DMS 273 (cell line): Measurements from ENCODE around the gene TUBA1C.
A peak's percentile ranks its signal among the peaks of the same experiment; 100 is the strongest.
"Not testable (repeated sequence)": the region's sequence is repeated elsewhere in the genome, so short reads cannot be mapped to it uniquely, and the experiment has no call there.

Source experiments
- DNase-seq: peaks from one replicate; lab custom pipeline; 2025; ENCODE audit not compliant: unreplicated experiment; lab: John Stamatoyannopoulos, UW

TUBA1C gene

GRCh38 chr12:49255456-49255855 is 9.4 kb upstream of the TUBA1C start:
- not testable (repeated sequence) for DNase-seq

- DNase-seq, result no peak
Measured at GRCh38 chr12:49255857-49256637, 8.8 kb upstream of the TUBA1C start.

GRCh38 chr12:49257508-49258184 is 7.2 kb upstream of the TUBA1C start:
- not testable (repeated sequence) for DNase-seq

- no peak for DNase-seq
Measured at GRCh38 chr12:49259452-49259851, 5.4 kb upstream of the TUBA1C start.

- no peak for DNase-seq
Measured at GRCh38 chr12:49260166-49260565, 4.7 kb upstream of the TUBA1C start.

GRCh38 chr12:49260571-49261363 is 4.1 kb upstream of the TUBA1C start:
- no peak for DNase-seq

- DNase-seq, result no peak
Measured at GRCh38 chr12:49261721-49262120, 3.2 kb upstream of the TUBA1C start.

GRCh38 chr12:49263400-49263763 is 1.5 kb upstream of the TUBA1C start:
- DNase-seq, result no peak

- DNase-seq, result peak; percentile 70
Measured at GRCh38 chr12:49264466-49264872, 413 bp upstream of the TUBA1C start.

- not testable (repeated sequence) for DNase-seq
Measured at GRCh38 chr12:49269191-49269590, 4.3 kb downstream of the TUBA1C start.

GRCh38 chr12:49272790-49273725 is 8.2 kb downstream of the TUBA1C start:
- DNase-seq, result no peak

- no peak for DNase-seq
Measured at GRCh38 chr12:49273726-49274395, 9.0 kb downstream of the TUBA1C start.

GRCh38 chr12:49274396-49275069 is 9.7 kb downstream of the TUBA1C start:
- peak; percentile 46 for DNase-seq

GRCh38 chr12:49276304-49277290 is 11.7 kb downstream of the TUBA1C start:
- no peak for DNase-seq

GRCh38 chr12:49277466-49277865 is 12.6 kb downstream of the TUBA1C start:
- DNase-seq, result no peak

- DNase-seq, result peak; percentile 83
Measured at GRCh38 chr12:49279706-49280159, 14.9 kb downstream of the TUBA1C start.

- DNase-seq, result not testable (repeated sequence)
Measured at GRCh38 chr12:49280545-49280944, 15.7 kb downstream of the TUBA1C start.

- DNase-seq, result no peak
Measured at GRCh38 chr12:49282302-49282701, 17.4 kb downstream of the TUBA1C start.
